Measurements from ENCODE around the gene LSM3. TPM values are rescaled to one million over a fixed set of nuclear protein-coding genes. Genes with fewer than 3 reads are reported as not detected.

LSM3 gene
- total RNA-seq, 2 donors from 2014 or later = 15.0 to 15.4 TPM

DNA sequence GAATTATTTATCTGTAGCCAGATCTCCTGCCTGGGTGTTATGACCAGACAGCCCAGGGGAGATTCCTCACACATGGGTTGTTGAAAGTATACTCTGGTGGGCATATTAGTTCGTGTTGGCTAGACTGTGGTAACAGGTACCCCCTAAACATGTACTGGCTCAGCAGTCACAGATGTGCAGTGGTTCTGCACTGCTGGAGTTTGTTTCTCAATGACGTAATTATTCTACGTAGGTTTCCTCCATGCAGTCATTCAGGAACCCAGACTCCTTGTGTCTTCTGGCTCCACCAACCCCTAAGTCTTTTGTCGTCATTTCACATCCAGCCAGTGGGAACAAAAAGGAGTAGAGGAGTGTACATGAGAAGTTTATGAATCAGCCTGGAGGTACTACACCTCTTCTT, 16.2 kb downstream of the LSM3 start:
- no peak for TF ChIP-seq CTCF (IDR thresholded peaks at IDR 0.05)
- Histone ChIP-seq H3K9me3 (no peaks in the 10 kb centered on the region), H3K27me3 (no peaks in the 10 kb centered on the region), H3K36me3 (peaks cover 11% of the 10 kb centered on the region), H3K4me3 (no peak overlapping the region), H3K4me1 (no peaks in the 10 kb centered on the region), H3K27ac (no peak overlapping the region)
- DNase-seq (ENCODE audit: low spot score) = no peak

DNA sequence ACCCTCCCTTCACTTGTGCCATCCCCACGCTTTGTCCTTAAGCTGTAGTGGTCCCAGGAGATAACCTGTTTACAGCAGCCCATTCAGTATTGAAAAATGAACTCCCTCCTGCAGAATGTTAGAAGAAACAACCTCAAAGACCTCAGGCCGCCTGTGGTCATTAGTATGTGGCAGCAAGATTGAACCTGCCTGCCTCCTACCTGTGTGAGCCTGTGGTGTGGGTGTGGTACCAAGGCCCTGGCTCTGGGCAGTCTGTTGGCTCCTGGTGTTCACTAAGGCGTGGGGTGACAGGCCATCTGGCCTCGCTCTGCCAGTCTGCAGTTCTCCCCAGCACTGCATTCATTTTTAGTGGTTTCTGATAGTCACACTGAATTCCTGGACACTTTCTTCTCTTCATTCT, 21.0 kb downstream of the LSM3 start:
- DNase-seq (ENCODE audit: low spot score) = no peak
- H3K4me1 ChIP-seq = peaks cover 0 to 28% of the 10 kb centered on the region in 2 donors
- no peak overlapping the region for H3K4me3 ChIP-seq
- H3K9me3 ChIP-seq = no peaks in the 10 kb centered on the region
- H3K36me3 ChIP-seq = peaks cover 11% of the 10 kb centered on the region
- H3K27me3 ChIP-seq = no peaks in the 10 kb centered on the region
- no peak for TF ChIP-seq CTCF (IDR thresholded peaks at IDR 0.05)
- H3K27ac ChIP-seq = no peak overlapping the region

- H3K4me1 ChIP-seq = peaks cover 0 to 35% of the 10 kb centered on the region in 2 donors
- H3K9me3 ChIP-seq = no peaks in the 10 kb centered on the region
- no peak for TF ChIP-seq CTCF (IDR thresholded peaks at IDR 0.05)
- no peaks in the 10 kb centered on the region for H3K27me3 ChIP-seq
- H3K4me3 ChIP-seq = no peak overlapping the region
- H3K27ac ChIP-seq = no peak overlapping the region
- H3K36me3 ChIP-seq = peaks cover 11% of the 10 kb centered on the region
- DNase-seq (ENCODE audit: low spot score) = no peak
Measured at GRCh38 chr3:14200276-14200675, 21.7 kb downstream of the LSM3 start.

- no peak overlapping the region for H3K27ac ChIP-seq
- no peak for DNase-seq (ENCODE audit: low spot score)
- H3K36me3 ChIP-seq = peaks cover 11% of the 10 kb centered on the region
- H3K4me3 ChIP-seq = no peak overlapping the region
- H3K4me1 ChIP-seq = peaks cover 0 to 40% of the 10 kb centered on the region in 2 donors
- TF ChIP-seq CTCF (IDR thresholded peaks at IDR 0.05) = no peak
- H3K9me3 ChIP-seq = no peaks in the 10 kb centered on the region
- H3K27me3 ChIP-seq = no peaks in the 10 kb centered on the region
Measured at GRCh38 chr3:14200841-14201240, 22.2 kb downstream of the LSM3 start.

DNA sequence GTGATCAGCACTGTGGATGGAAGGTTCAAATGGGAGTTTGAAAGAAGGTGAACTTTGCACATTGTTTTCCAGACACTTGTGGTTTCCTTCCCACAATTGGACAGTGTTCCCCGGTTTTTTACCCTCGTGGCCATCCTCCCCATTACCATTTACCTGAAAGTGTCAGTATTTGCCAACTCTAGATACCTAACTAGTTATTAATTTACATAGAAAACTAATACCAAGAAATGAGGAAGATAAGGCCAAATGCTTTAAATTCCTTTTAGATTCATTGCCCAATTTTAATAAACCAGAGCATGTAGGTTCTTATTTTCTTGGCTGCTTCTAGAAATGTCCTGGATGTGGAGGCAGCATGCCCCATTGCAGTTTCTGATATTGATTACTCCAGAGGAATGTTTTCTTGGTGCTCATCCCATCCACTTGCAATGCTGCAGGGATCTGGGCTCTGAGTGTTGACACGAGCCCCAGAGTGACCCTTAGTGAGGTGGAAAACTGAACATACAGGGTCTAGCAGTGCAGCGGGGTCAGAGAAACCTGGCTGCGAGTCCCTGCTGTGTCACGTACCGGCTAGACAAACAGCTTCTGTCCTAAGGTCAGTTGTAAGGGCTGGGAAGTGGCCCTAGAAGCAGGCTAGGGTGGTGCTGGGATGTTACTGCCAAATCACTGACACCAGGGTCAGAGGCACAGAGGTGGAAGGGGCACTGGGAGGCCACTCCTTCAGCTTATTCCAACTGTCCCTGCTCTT, 23.5 kb downstream of the LSM3 start:
- no peak for DNase-seq (ENCODE audit: low spot score)
- no peaks in the 10 kb centered on the region for H3K27me3 ChIP-seq
- no peak for TF ChIP-seq CTCF (IDR thresholded peaks at IDR 0.05)
- peaks cover 0 to 40% of the 10 kb centered on the region in 2 donors for H3K4me1 ChIP-seq
- H3K9me3 ChIP-seq = no peaks in the 10 kb centered on the region
- H3K4me3 ChIP-seq = no peak overlapping the region
- H3K36me3 ChIP-seq = peaks cover 11% of the 10 kb centered on the region
- no peak overlapping the region for H3K27ac ChIP-seq

Data from right atrium auricular region (tissue), 2 donors.